Fibroblast of skin of right quadriceps (primary cell): ENCODE data around the gene JADE1.

Experiments
- DNase-seq: peaks from one replicate; pipeline ENCODE4 v3.0.0-alpha.2; 2013

Gene JADE1

DNA sequence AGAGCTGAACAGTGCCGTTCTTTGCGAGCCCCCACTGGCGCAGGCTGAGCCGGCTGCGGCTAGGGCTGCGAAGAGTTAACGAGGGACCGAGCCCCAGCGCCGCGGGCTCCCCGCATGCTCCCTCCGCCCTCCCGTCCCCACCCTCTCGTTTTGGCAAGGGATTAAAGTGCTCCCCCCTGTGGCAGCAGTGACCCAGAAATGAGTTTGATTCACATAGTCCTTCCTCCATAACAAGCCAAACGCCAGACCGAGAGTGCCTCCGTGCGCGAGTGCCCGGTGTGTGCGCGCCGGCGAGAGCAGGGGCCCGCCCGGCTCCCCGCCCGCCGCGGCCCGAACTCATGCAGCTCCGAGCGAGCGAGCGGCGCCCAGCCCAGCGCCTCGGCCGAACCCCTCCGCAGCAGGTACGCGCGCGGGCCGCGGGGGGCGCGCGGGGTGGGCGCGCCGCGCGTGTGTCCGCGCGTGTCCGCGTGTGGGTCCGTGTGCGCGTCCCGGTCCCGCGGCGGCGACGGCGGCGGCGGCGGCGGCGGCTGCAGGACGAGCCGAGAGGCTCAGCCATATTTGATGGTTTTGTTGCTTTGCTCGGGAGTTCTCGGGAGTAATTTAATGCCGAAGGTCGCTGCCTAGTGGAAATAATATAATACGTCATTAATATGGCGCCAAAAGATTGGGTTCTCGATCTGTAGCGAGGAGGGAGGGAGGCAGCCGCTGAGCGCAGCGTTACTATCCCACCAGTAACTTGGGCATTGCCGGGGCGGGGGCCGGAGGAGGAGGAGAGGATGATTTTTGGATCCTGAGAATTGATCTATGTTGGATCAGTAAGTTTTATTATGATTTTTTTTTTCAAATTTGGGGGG, at the start of gene JADE1:
Gene JADE1, plus strand, starts transcription at position 224 of the 854 bp plus-strand sequence. CDS start 22,059 bp downstream, outside the sequence.
- DNase-seq, result peak; percentile 97

DNA sequence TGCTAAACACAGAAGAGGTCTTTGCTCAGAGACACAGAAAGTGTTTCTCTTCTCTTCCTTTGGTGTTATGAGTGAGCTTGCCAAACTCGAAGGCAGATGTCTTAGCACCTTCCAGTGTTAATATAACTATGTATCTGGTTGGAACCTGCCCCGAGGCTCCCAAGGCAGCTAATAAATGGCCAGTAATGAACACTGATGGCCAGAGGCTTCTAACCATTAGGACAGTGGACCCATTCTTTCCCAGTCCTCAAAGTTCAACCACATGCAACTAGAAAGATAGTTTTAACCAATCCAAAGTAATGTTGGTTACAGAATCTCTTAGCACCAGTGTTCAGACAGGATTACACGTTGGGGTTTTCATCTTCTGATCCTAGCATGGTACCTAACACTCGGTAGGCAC, 42.7 kb upstream of the JADE1 start:
- DNase-seq, result no peak

DNA sequence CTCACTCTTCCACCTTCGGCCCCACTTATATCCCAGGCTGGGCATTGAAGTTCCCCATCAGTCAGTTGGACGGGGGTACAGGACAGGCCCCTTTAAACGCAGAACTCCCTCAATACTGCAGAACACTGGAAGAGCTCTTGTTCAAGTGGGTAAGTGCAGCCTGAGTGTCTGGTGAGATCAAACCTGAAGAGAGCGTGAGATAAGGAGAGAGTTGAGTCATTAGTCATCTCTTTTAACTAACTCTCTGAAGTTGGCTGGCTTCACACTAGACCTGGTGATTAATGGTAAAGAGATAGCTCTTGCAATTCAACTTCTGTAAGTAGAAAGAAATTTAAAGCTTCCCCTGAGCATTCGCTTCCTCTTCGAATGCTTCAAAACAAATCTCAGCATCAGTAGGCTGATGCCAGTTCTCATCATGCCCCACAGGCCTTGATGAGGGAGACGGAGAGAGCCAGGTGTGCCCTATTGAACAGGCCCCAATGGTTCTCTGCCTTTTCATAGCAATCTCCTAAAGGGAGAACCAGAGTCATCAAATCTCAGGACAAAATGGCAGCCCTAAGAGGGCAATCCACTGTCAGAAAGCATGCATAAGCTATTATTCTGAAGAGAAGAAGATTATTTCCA, 41.0 kb upstream of the JADE1 start:
- DNase-seq, result peak; percentile 38

DNA sequence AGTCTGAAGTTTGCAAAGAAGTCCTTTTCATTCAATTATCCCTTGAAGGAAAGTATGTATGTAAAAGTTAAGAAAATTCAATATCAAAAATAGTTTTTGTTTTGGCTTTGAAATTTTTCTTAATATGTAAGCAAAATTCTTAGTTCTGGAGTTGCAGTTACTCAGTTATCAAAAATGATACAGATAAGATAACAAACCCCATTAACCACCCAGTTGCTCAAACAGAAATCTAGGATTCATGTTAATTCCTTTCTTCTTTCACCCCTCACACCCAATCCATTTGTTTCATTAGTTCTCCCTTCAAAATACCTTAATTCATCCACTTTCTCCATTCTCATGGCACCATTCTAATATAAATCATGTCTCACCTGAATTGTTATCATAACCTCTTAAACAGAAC, 40.5 kb upstream of the JADE1 start:
- DNase-seq, result no peak

DNA sequence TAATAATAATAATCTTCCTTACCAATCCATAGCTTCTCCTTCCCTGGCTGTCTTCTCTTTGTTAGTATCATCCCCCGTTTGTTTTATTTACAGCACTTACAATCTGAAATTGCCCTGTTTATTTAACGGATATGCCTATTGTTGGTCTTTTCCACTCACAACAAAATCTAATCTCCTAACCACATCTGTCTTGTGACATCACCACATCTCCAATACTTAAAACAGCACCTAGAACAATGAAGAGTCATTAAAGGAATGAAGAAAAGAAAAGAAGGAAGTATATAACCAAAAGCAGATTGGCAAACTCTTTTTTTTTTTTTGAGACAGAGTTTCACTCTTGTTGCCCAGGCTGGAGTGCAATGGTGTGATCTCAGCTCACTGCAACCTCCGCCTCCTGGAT, 38.7 kb upstream of the JADE1 start:
- no peak for DNase-seq

DNA sequence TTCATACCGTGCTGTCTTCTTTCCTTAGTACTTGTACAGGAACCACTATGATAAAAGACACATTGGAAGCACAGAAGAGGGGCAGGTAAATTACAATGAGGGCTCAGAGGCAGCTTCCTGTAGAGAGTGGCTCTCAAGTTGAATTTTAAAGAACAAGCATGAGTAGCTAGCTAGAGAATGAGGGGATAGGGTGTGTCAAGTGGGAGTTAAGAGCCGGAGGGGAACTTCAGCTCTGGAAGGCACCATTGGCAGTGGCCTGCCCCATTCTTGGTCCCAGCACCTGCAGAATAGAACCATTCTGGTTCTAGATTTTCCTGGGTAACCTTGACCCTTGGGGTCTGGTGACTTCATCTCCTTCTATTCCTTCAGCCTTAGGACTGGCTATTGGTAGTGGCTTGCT, 34.0 kb upstream of the JADE1 start:
- DNase-seq, result no peak

DNA sequence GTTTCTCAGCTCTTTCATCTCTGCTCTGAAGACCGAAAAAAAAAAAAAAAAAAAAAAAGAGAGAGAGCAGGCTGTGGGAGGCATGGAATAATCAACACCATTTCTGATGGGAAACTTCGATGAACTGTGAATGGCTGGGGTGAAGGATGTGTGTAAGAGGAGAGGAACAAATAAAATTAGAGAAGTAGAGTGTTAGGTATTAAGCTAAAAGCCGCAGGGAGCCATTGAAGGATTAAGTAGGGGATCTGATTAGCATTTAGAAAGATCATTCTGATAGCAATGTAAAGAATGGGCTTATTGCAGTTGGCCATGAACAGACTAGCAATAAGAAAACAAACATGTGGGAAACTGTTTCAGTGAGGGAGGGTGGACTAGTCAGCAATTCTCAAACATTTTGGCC, 33.6 kb upstream of the JADE1 start:
- DNase-seq, result no peak

DNA sequence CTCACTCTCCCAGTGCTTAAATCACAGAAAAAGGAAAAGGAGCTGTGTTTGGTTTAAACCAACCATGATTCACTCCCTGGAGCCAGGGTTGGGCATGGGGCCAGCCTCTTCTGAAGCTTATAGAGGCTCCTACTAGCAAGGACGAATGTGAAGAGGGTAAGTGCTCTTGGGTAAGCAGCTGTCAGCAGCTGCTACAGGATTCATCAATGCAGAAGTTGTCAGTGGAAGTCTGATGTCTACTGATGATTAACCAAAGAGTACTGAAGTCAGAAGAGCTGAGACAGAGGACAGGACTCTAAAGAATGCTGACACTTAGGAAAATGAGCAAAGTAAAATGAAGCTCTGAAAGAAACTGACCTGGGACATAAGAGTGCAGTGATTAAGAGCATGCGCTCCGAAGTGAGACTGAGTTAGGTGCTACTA, 32.7 kb upstream of the JADE1 start:
- peak; percentile 98 for DNase-seq

DNA sequence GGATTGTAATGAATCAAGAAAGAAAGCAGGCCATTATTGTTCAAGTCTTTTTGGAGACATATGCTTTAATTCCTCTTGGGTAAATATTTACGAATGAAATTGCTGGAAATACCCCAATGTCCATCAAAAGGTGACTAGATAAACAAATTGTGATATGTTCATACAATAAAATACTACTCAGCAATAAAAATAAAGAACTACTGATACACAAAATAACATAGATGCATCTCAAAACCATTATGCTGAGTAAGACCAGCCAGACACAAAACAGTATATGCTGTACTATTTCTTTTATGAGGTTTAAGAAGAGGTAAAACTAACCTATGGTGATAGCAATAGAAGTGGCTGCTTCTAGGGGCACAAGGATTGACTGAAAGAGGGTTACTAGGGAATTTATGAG, 28.8 kb upstream of the JADE1 start:
- no peak for DNase-seq

DNA sequence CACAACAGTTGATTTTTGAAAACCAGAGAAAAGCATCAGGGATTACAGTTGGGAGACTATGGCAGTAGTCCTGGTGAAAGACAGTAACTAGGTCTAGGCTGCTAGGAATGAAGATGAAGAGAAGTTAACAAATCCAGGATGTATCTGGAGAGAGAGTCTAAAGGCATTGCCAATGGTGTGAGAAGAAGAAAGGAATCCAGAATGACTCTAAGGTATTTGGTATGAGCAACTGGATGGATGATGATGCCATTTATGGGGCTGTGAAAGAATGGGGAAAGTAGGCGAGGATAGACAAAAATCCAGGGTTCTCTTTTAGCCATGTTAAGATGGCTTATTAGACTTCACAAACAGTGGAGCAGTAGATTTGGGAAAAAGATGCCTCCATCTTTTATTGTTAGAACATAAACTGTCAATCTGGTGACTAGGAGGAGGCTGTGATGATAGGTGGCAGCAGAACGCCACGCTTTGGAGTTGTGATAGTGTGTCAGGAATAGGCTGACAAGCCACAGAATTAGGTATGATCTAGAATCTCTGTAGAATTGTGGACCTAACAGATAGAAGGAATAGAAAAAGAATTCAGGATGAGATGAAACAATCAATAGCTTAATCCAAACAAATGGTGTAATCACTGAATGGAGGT, 27.3 kb upstream of the JADE1 start:
- peak; percentile 35 for DNase-seq

DNA sequence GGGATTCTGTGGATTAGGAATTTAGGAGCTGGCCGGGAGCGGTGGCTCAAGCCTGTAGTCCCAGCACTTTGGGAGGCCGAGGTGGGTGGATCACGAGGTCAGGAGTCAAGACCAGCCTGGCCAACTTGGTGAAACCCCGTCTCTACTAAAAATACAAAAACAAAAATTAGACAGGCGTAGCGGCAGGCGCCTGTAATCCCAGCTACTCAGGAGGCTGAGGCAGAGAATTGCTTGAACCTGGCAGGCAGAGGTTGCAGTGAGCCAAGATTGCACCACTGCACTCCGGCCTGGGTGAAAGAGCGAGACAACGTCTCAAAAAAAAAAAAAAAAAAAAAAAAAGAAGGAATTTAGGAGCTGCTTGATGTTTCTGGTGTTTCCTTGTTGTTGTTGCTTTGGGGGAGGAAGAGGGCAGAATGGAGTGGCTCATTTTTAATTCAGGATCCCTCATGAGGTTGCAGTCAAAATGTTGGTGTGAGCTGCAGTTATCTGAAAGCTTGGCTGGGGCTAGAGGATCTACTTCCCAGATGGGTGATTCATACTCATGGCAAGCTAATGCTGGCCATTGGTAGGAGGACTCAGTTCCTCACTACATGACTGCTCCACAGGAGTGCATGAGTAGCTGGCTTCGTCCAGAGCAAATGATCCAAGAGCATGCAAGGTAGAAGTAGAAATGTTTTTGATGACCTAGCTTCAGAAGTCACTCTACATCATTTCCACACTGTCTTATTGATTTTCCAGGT, 26.5 kb upstream of the JADE1 start:
- peak; percentile 42 for DNase-seq

DNA sequence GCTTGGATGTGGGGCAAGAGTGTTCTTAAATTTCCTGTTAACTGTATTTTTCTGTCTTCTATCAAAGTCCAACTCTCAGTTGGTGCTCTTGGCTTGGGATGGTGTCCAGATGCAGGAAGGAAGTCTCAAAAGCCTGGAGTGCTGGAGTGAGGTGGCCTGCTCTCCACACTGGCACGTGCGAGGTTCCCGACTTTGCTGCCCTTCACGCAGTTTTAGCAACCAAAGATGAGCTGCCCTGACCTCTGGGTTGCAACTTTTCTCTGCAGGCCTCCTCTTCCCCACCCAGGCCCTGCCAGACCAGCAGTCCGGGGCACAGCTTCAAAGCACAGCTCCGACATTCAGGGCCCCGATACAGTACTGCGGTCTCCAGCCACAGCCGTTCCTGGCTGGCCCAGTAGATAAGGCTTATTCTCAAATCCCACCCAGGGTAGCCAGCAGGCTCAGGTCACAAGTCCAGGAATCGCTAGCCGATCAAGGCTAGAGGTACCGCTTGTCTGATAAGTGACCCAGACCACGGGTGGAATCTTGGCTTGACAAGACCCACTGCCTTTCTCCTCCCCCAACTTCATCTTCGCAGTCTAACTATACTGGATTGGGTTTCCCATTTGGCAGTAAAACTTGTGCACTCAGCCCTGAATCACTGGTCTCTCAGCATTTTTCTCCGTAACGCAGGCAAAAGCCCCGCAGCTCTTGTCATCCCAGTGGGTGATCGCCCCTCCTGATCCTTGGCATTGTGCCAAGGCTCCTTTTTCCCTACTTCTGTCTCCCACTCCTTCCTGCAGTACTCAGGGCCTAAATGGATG, 21.8 kb upstream of the JADE1 start:
- peak; percentile 39 for DNase-seq

DNA sequence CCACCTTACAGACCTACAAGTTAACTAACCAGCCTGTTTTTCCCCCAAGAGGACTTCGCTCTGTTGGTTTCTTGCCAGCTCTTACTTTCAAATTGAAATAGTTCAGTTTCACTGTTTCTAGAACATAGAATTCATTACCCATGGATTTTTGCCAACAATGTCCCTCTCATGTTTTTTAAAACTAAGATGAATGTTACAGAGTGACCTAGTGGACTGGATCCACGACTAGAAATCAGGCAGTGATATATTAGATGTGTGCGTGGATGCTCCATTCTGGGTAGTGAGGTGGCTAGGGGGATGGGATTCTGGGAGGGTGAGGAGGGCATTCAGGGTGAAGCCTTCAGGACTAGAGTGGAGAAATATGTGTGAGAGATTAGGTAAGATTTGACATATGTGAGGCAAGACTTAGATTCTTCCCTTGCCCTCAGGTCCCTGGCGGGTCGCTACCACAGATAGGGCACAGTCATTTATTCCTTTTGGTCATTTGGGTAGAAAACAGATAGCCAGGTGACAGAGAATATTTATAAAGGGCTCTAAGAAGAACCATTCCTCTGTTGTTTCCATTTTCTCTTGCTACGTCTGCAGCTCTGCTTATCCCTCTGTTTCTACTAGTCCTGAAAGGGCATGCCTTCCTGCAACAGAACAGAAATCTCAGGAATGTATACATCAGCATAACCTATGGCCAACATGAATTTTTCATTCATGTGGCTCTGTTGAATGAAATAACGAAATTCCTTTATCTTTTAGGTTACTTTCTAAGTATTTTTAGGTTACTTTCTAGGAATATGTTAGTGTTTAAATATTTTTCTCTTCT, 15.4 kb upstream of the JADE1 start:
- DNase-seq, result peak; percentile 55

DNA sequence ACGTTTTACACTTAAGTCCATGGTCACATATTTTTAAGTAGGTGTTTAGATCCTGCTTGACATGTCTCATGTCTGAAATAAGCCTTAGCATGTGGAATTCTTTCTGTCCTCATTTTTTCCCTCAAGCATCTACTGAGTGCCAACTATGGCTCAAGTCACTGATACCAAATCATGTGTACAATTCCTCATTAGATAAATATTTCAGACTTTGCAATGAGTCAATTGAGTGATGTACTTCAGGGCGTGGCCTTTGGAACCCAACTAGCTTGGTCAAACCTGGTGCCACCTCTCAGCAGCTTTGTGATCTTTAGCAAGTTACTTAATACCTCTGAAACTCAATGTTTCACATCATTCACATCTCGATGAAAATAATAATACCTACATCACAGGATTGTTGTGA, 12.6 kb upstream of the JADE1 start:
- DNase-seq, result no peak

DNA sequence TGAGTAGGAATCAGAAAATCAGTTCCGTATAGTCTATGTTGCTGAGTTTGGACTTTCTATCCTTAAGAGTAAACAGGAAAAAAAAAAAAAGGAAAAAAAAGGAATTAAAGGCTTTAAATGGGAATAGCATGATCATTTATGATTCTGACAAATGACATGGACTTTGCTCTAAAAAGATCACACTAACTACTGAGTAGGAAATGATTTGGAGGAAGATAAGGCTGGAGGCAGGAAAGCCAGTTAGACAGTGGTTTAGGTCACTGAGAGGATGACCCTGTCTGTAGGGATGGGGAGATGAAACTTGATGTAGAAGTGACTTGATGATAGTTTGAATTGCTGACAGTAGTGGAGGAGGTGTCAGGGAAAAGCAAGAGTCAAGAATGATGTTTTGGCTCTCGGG, 9.2 kb upstream of the JADE1 start:
- DNase-seq, result no peak

DNA sequence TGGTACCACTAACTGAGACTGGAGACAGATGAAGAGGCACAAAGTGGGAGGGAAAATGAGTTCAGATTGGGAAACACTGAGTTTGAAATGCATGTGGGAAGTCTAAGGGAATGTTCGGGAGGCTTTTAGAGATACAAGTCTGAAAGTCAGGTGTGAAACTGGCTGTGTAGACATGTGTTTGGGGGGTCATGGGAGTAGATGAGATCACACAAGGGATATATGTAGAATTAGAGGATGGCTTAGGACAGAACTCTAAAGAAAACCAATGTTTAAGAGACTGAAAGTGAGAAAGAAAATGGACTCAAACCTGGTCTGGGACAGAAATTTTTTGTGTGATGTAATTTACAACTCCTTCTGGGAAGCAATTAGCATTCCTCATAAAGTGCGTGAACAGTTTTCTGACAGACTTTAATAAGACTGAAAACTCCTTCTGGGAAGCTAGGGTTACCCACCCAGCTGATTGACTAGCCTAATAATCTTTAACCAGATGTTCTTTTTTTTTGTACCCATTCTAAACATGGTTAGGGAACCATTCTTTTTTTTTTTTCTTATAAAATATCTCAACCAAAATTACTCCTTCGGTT, 8.7 kb upstream of the JADE1 start:
- no peak for DNase-seq

DNA sequence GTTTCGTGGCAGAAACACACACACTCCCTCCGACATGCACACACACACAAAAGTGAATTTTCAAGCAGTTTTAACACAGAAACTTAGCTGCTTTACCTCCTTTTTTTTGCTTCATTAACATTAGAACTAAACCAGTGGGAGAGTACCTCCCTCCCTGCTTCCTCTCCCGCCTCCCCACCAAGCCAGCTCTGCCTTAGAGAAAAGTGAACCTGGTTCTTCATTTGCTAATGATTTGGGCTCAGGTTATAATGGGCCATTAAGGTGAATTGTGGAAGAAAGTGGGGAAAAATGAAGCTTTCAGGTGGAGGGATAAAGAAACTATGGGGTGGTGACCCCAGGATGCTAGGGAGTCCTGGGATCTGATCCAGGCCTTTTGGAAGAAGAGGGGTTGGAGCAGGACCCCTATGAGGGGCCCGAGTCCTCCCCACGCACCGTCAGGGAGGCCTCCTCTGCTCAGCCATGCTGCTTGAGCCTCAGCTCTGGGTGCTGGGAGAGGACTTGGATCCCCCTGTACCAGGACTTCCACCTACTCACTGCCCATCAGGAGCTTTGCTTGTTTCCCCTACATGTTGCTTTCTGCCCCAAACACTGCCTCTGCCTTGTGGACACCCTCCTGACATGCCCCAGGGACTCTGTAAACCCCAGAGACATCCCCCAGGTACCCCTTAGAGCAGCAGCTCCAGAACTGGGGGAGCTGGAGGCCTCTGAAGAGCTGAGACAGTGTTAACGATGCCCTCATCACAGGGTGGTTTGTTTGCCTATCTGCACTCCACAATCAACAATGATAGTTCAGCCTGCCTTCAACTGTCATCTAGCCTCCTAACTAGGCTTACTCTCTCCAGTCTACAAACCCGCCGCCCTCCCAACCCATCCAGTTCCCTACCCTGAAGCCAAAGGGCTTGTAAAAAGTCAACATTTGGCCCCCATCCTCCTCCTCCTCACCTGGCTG, 6.5 kb upstream of the JADE1 start:
- DNase-seq, result no peak

DNA sequence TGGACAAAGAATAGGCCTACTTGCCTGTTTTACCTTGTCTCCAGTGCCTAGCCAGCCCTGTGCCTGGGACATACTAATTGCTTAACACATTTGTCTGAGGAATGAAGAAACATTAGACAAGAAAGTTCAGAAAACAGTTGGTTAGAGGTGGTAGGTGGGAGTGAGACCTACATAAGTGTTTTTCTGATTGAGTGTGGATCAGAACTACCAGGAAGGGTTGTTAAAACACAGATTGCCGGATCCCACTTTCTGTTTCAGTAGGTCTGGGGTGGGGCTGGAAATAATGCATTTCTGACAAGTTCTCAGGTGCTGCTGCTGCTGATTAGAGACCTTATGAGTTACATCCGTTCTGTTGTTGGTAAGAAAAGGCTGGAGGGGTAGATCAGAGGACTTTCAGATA, 5.7 kb upstream of the JADE1 start:
- DNase-seq, result no peak

DNA sequence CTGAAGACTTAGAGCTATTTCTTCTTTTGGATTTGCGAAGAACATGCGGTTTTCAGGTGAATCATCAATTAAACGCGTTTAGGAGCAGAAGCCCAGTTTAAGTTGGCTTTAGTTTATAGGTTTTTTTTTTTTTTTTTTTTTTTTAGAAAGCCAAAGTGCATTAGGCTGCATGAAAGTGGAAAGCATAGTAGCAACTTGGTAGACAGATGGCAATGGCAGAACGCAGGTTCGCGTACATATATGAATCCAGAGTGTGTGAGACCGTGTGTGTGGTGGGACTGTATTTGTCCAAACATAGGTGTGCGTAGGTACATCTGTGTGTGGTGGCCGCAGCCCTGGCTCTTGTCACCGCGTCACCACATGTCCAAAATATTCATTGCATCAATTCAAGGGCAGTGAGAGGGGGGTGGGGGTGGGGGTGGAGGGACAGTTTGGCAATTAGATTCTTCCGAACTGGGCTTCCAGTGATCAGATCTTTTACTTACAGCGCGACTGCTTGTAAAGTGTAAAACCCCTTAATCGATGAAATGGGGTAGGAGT, 901 bp downstream of the JADE1 start:
- DNase-seq, result no peak
